NCI-H2196 (cell line): ENCODE measurements around the gene NFIC.
"Not testable (repeated sequence)": the region's sequence is repeated elsewhere in the genome, so short reads cannot be mapped to it uniquely, and the experiment has no call there.

Experiments
- DNase-seq: peaks from one replicate; lab custom pipeline; 2025; ENCODE audit not compliant: unreplicated experiment; lab: John Stamatoyannopoulos, UW

NFIC gene

GRCh38 chr19:3506384-3507340 is 140.3 kb downstream of the NFIC start:
- no peak for DNase-seq

GRCh38 chr19:3507371-3508120 is 141.2 kb downstream of the NFIC start:
- peak; percentile 49 for DNase-seq

- DNase-seq: not testable (repeated sequence)
Measured at GRCh38 chr19:3508121-3508661, 141.8 kb downstream of the NFIC start.

GRCh38 chr19:3508771-3509535 is 142.6 kb downstream of the NFIC start:
- DNase-seq: no peak

- DNase-seq: no peak
Measured at GRCh38 chr19:3509566-3509989, 143.2 kb downstream of the NFIC start.

- no peak for DNase-seq
Measured at GRCh38 chr19:3510727-3511126, 144.3 kb downstream of the NFIC start.

- DNase-seq: no peak
Measured at GRCh38 chr19:3511506-3512251, 145.3 kb downstream of the NFIC start.

GRCh38 chr19:3512562-3513228 is 146.3 kb downstream of the NFIC start:
- no peak for DNase-seq

- no peak for DNase-seq
Measured at GRCh38 chr19:3513229-3514140, 147.1 kb downstream of the NFIC start.

GRCh38 chr19:3514930-3515329 is 148.5 kb downstream of the NFIC start:
- DNase-seq: no peak

GRCh38 chr19:3515891-3516422 is 149.6 kb downstream of the NFIC start:
- DNase-seq: no peak

- DNase-seq: peak; percentile 94
Measured at GRCh38 chr19:3516675-3517207, 150.4 kb downstream of the NFIC start.

GRCh38 chr19:3517638-3518037 is 151.3 kb downstream of the NFIC start:
- no peak for DNase-seq

GRCh38 chr19:3518255-3518654 is 151.9 kb downstream of the NFIC start:
- DNase-seq: no peak

GRCh38 chr19:3518659-3519058 is 152.3 kb downstream of the NFIC start:
- no peak for DNase-seq
